Neural progenitor cell (in vitro differentiated cells): ENCODE data around the gene MRPS21. TPM values are rescaled to one million over a fixed set of nuclear protein-coding genes. Genes with fewer than 3 reads are reported as not detected.

Experiments
- DNase-seq: peaks from one replicate; pipeline ENCODE4 v3.0.0-alpha.2; 2016; ENCODE audit warnings: low spot score
- H2AFZ ChIP-seq: fragments of 200-600 bp; sonication (generic); replicated peaks from 2 replicates; pipeline ENCODE4 v1.6.1; 2016; ENCODE audit warnings: antibody characterized with exemption
- H3F3A ChIP-seq: fragments of 200-600 bp; sonication (generic); 2 replicates; pipeline ENCODE4 v1.6.1; 2016; ENCODE audit warnings: antibody characterized with exemption, low read depth
- H3K27ac ChIP-seq: fragments of 200-600 bp; sonication (generic); 2 replicates; pipeline ENCODE4 v1.5.1; 2016; ENCODE audit warnings: mild to moderate bottlenecking
- H3K27me3 ChIP-seq: fragments of 200-600 bp; sonication (generic); 2 replicates; pipeline ENCODE4 v1.6.1; 2016; ENCODE audit warnings: mild to moderate bottlenecking, moderate library complexity
- H3K36me3 ChIP-seq: fragments of 200-600 bp; sonication (generic); 2 replicates; pipeline ENCODE4 v1.5.1; 2016
- H3K4me1 ChIP-seq: fragments of 200-600 bp; sonication (generic); 2 replicates; pipeline ENCODE4 v1.6.1; 2016; ENCODE audit warnings: mixed run types
- H3K4me2 ChIP-seq: fragments of 200-600 bp; sonication (generic); 2 replicates; pipeline ENCODE4 v1.6.1; 2016
- H3K4me3 ChIP-seq: fragments of 200-600 bp; sonication (generic); 2 replicates; pipeline ENCODE4 v1.5.1; 2016
- H3K79me2 ChIP-seq: fragments of 200-600 bp; sonication (generic); 2 replicates; pipeline ENCODE4 v1.6.1; 2016; ENCODE audit warnings: low read depth
- H3K9ac ChIP-seq: fragments of 200-600 bp; sonication (generic); 2 replicates; pipeline ENCODE4 v1.6.1; 2016
- H3K9me3 ChIP-seq: fragments of 200-600 bp; sonication (generic); 2 replicates; pipeline ENCODE4 v1.5.1; 2016; ENCODE audit warnings: low read depth
- H4K20me1 ChIP-seq: fragments of 200-600 bp; sonication (generic); 2 replicates; pipeline ENCODE4 v1.6.1; 2016; ENCODE audit warnings: low read depth
- H3K27ac Mint-ChIP-seq: 3 replicates; pipeline ENCODE4 v1.8.0; 2021; ENCODE audit warnings: mixed read lengths
- H3K27me3 Mint-ChIP-seq: 2 replicates; pipeline ENCODE4 v1.8.0; 2022; ENCODE audit warnings: low read depth, mild to moderate bottlenecking, inconsistent platforms, moderate library complexity, mixed read lengths; ENCODE audit not compliant: insufficient read depth
- H3K36me3 Mint-ChIP-seq: 3 replicates; pipeline ENCODE4 v1.8.0; 2021; ENCODE audit warnings: mixed read lengths
- H3K4me1 Mint-ChIP-seq: 3 replicates; pipeline ENCODE4 v1.8.0; 2021; ENCODE audit warnings: mixed read lengths
- H3K4me3 Mint-ChIP-seq: 3 replicates; pipeline ENCODE4 v1.8.0; 2021; ENCODE audit warnings: mild to moderate bottlenecking, moderate library complexity, mixed read lengths
- H3K9me3 Mint-ChIP-seq: 3 replicates; pipeline ENCODE4 v1.8.0; 2020; ENCODE audit warnings: mixed read lengths
- EZH2 ChIP-seq: fragments of 200-600 bp; sonication (generic); IDR thresholded peaks from 2 replicates; pipeline ENCODE4 v1.6.1; 2017; ENCODE audit warnings: antibody characterized with exemption, mild to moderate bottlenecking, moderate library complexity
- EZH2phosphoT487 ChIP-seq: fragments of 200-600 bp; sonication (generic); IDR thresholded peaks from 2 replicates; pipeline ENCODE4 v1.6.1; 2017; ENCODE audit warnings: antibody characterized with exemption
- total RNA-seq: library from RNA; depleted of rRNA; stranded (reverse); fragments of >200 nt; gene quantifications from 2 replicates; pipeline ENCODE4 v1.2.3, GENCODE V29; 2015; ENCODE audit warnings: low replicate concordance
- TF ChIP-seq, protein P1 (sequence below): fragments of 200-600 bp; sonication (generic); IDR thresholded peaks from 2 replicates; pipeline ENCODE4 v1.5.1; 2017; ENCODE audit warnings: antibody characterized with exemption, mild to moderate bottlenecking

MRPS21 gene
- total RNA-seq, 1 donor from 2014 or later: 75.1 TPM

DNA sequence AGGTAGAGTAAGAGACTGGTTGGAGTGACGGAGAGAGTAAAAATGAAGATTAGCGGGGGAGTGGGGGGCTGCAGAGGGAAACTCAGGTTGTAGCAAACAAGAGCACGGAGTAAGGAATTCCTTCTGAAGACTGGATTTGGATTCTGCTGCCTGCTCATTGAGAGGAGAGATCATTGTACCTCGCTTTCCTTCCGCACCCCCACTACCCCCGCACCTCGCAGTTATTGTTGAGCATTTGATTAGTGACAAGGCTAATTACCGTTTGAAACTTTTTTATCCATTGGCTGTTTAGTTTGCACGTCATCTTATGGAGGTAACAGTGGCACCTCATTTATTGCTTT lies 28.1 kb downstream of the MRPS21 start:
- Histone ChIP-seq H3F3A (peaks cover 11% of the 10 kb centered on the region), H4K20me1 (no peaks in the 10 kb centered on the region), H3K9ac (peak overlapping the region; percentile 47), H3K79me2 (peaks cover 54% of the 10 kb centered on the region), H3K27me3 (no peaks in the 10 kb centered on the region), H3K4me2 (peak overlapping the region; percentile 87), H3K36me3 (peaks cover 13% of the 10 kb centered on the region), H3K27ac (peak overlapping the region; percentile 15), H3K4me1 (peaks cover 7% of the 10 kb centered on the region), H3K4me3 (peak overlapping the region; percentile 69), H3K9me3 (no peaks in the 10 kb centered on the region), H2AFZ (peak overlapping the region; percentile 82)
- Mint-ChIP-seq H3K9me3 (no peaks in the 10 kb centered on the region), H3K4me1 (peaks cover 13% of the 10 kb centered on the region), H3K4me3 (peak overlapping the region; percentile 98), H3K36me3 (peaks cover 11% of the 10 kb centered on the region), H3K27me3 (peaks cover 6% of the 10 kb centered on the region), H3K27ac (peak overlapping the region; percentile 98)
- DNase-seq: no peak
- no peak for TF ChIP-seq EZH2phosphoT487
- no peak for TF ChIP-seq EZH2
- TF ChIP-seq, protein P1, sequence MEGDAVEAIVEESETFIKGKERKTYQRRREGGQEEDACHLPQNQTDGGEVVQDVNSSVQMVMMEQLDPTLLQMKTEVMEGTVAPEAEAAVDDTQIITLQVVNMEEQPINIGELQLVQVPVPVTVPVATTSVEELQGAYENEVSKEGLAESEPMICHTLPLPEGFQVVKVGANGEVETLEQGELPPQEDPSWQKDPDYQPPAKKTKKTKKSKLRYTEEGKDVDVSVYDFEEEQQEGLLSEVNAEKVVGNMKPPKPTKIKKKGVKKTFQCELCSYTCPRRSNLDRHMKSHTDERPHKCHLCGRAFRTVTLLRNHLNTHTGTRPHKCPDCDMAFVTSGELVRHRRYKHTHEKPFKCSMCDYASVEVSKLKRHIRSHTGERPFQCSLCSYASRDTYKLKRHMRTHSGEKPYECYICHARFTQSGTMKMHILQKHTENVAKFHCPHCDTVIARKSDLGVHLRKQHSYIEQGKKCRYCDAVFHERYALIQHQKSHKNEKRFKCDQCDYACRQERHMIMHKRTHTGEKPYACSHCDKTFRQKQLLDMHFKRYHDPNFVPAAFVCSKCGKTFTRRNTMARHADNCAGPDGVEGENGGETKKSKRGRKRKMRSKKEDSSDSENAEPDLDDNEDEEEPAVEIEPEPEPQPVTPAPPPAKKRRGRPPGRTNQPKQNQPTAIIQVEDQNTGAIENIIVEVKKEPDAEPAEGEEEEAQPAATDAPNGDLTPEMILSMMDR: no peak

DNA sequence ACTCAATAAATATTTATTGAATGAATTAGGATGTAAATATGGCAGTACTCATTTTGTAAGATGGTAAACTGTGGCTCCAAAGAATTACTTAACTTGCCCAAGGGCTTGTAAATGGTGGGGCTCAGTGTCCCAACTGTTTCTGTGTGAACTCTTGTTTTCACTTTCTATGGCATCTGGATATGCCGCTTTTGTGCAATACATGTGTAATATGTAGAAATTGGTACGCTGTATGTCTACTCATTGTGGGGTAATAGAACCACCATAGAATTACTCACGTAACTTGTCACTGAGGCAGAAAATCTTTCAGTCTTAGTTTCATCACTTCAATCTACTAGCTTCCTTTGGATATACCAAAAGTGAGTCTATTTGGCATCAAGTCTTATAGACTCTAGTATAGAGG lies 28.6 kb downstream of the MRPS21 start:
- peaks cover 2% of the 10 kb centered on the region for H4K20me1 ChIP-seq
- Mint-ChIP-seq H3K9me3 (no peaks in the 10 kb centered on the region), H3K27me3 (peaks cover 6% of the 10 kb centered on the region), H3K36me3 (peaks cover 11% of the 10 kb centered on the region), H3K4me1 (peaks cover 13% of the 10 kb centered on the region), H3K4me3 (peak overlapping the region; percentile 98), H3K27ac (no peak overlapping the region)
- H3K9me3 ChIP-seq: no peaks in the 10 kb centered on the region
- peak overlapping the region; percentile 47 for H3K9ac ChIP-seq
- no peak for TF ChIP-seq EZH2phosphoT487
- TF ChIP-seq, protein P1: no peak
- no peak for TF ChIP-seq EZH2
- peaks cover 54% of the 10 kb centered on the region for H3K79me2 ChIP-seq
- peak overlapping the region; percentile 87 for H3K4me2 ChIP-seq
- H3K27ac ChIP-seq: no peak overlapping the region
- H3K4me1 ChIP-seq: peaks cover 7% of the 10 kb centered on the region
- peaks cover 15% of the 10 kb centered on the region for H3K36me3 ChIP-seq
- DNase-seq: no peak
- no peaks in the 10 kb centered on the region for H3K27me3 ChIP-seq
- H3F3A ChIP-seq: peaks cover 11% of the 10 kb centered on the region
- H3K4me3 ChIP-seq: peak overlapping the region; percentile 69
- H2AFZ ChIP-seq: no peak overlapping the region

DNA sequence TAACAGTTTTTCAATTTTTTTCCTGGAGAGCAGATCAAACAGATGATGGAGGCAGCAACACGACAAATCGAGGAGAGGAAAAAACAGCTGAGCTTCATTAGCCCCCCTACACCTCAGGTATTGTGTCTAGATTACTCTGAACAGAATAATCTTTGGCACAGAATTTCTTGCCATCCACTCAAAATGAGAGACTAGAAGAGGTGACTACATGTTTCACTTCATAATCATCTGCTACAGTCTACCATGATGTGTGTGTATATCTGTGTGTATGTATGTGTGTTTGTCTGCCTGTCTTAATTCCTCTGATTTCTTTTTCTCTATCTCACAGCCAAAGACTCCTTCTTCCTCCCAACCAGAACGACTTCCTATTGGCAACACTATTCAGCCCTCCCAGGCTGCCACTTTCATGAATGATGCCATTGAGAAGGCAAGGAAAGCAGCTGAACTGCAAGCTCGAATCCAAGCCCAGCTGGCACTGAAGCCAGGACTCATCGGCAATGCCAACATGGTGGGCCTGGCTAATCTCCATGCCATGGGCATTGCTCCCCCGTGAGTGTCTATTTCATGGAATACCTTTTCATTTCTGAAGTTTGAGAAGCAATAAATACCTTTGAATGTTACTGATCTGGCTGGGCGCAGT lies 39.1 kb downstream of the MRPS21 start:
- Mint-ChIP-seq H3K9me3 (no peaks in the 10 kb centered on the region), H3K27ac (no peak overlapping the region), H3K27me3 (no peaks in the 10 kb centered on the region), H3K36me3 (peaks cover 42% of the 10 kb centered on the region), H3K4me3 (no peak overlapping the region), H3K4me1 (no peaks in the 10 kb centered on the region)
- Histone ChIP-seq H3K4me3 (no peak overlapping the region), H3K9me3 (no peaks in the 10 kb centered on the region), H3K36me3 (peaks cover 15% of the 10 kb centered on the region), H3K79me2 (peaks cover 6% of the 10 kb centered on the region), H3K4me1 (no peaks in the 10 kb centered on the region), H3K9ac (no peak overlapping the region), H3F3A (no peaks in the 10 kb centered on the region), H3K27ac (no peak overlapping the region), H4K20me1 (no peaks in the 10 kb centered on the region), H3K27me3 (no peaks in the 10 kb centered on the region), H3K4me2 (no peak overlapping the region), H2AFZ (no peak overlapping the region)
- DNase-seq: no peak
- TF ChIP-seq, protein P1: no peak
- TF ChIP-seq EZH2: no peak
- TF ChIP-seq EZH2phosphoT487: no peak
